ENCODE data around the gene TRIM47. TPM values are rescaled to one million over a fixed set of nuclear protein-coding genes. Genes with fewer than 3 reads are reported as not detected.
A peak's percentile ranks its signal among the peaks of the same experiment; 100 is the strongest.

The TRIM47 gene
- total and polyA plus RNA-seq, 2 of the 13 experiments (the other 11 are each of a cell fraction or from before 2014, with no cell fraction given) = 33.5 to 82.0 TPM

- TF ChIP-seq ZNF558 (CRISPR knock-in tag; IDR thresholded peaks at IDR 0.05; ENCODE audit: borderline replicate concordance) = peak; percentile 72; the same call in 1 of the 2 replicates
- no peak for TF ChIP-seq ONECUT2 (CRISPR knock-in tag; IDR thresholded peaks at IDR 0.05)
- peak; percentile 48; the same call in 1 of the 2 replicates for TF ChIP-seq ATF7-NPFF (CRISPR knock-in tag; IDR thresholded peaks at IDR 0.05; ENCODE audit: low read depth)
- peak; percentile 50; the same call in 1 of the 2 replicates for TF ChIP-seq KDM5B (CRISPR knock-in tag; IDR thresholded peaks at IDR 0.05; ENCODE audit: borderline replicate concordance)
- TF ChIP-seq, protein P1, sequence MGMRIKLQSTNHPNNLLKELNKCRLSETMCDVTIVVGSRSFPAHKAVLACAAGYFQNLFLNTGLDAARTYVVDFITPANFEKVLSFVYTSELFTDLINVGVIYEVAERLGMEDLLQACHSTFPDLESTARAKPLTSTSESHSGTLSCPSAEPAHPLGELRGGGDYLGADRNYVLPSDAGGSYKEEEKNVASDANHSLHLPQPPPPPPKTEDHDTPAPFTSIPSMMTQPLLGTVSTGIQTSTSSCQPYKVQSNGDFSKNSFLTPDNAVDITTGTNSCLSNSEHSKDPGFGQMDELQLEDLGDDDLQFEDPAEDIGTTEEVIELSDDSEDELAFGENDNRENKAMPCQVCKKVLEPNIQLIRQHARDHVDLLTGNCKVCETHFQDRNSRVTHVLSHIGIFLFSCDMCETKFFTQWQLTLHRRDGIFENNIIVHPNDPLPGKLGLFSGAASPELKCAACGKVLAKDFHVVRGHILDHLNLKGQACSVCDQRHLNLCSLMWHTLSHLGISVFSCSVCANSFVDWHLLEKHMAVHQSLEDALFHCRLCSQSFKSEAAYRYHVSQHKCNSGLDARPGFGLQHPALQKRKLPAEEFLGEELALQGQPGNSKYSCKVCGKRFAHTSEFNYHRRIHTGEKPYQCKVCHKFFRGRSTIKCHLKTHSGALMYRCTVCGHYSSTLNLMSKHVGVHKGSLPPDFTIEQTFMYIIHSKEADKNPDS (CRISPR knock-in tag; IDR thresholded peaks at IDR 0.05) = 0 out of 2 replicates have a peak, but pooled peaks have one; percentile 15
- peak; percentile 81; the same call in 1 of the 2 replicates for TF ChIP-seq ISX (CRISPR knock-in tag; conservative IDR thresholded peaks at IDR 0.05)
- TF ChIP-seq ZNF468 (CRISPR knock-in tag; IDR thresholded peaks at IDR 0.05) = no peak
- TF ChIP-seq LCORL (IDR thresholded peaks at IDR 0.05) = no peak
- peak; percentile 77; the same call in 1 of the 2 replicates for TF ChIP-seq LCORL (CRISPR knock-in tag; IDR thresholded peaks at IDR 0.05)
- TF ChIP-seq, protein P2, sequence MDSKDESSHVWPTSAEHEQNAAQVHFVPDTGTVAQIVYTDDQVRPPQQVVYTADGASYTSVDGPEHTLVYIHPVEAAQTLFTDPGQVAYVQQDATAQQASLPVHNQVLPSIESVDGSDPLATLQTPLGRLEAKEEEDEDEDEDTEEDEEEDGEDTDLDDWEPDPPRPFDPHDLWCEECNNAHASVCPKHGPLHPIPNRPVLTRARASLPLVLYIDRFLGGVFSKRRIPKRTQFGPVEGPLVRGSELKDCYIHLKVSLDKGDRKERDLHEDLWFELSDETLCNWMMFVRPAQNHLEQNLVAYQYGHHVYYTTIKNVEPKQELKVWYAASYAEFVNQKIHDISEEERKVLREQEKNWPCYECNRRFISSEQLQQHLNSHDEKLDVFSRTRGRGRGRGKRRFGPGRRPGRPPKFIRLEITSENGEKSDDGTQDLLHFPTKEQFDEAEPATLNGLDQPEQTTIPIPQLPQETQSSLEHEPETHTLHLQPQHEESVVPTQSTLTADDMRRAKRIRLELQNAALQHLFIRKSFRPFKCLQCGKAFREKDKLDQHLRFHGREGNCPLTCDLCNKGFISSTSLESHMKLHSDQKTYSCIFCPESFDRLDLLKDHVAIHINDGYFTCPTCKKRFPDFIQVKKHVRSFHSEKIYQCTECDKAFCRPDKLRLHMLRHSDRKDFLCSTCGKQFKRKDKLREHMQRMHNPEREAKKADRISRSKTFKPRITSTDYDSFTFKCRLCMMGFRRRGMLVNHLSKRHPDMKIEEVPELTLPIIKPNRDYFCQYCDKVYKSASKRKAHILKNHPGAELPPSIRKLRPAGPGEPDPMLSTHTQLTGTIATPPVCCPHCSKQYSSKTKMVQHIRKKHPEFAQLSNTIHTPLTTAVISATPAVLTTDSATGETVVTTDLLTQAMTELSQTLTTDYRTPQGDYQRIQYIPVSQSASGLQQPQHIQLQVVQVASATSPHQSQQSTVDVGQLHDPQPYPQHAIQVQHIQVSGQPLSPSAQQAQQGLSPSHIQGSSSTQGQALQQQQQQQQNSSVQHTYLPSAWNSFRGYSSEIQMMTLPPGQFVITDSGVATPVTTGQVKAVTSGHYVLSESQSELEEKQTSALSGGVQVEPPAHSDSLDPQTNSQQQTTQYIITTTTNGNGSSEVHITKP (CRISPR knock-in tag; IDR thresholded peaks at IDR 0.05; ENCODE audit: low read depth) = peak; percentile 86; the same call in 1 of the 2 replicates
- TF ChIP-seq FOXC1 (CRISPR knock-in tag; IDR thresholded peaks at IDR 0.05; ENCODE audit: borderline replicate concordance) = peak; percentile 52
- TF ChIP-seq CREM (IDR thresholded peaks at IDR 0.05) = no peak; the same call in 1 of the 2 replicates
- TF ChIP-seq CREM (CRISPR knock-in tag; IDR thresholded peaks at IDR 0.05) = 0 out of 2 replicates have a peak, but pooled peaks have one; percentile 23
- TF ChIP-seq HNRNPK (IDR thresholded peaks at IDR 0.05; ENCODE audit: low read depth, low read length, poor library complexity, severe bottlenecking) = no peak
- peak in 1 of 2 experiments; percentile 72; a peak in 3 of 4 replicates for TF ChIP-seq MAFK (conservative IDR thresholded peaks at IDR 0.05 in 1 of 2, IDR thresholded peaks at IDR 0.05 in 1 of 2; ENCODE audit: low read length in 2 of 2)
- peak; percentile 88 for TF ChIP-seq ZFP91 (CRISPR knock-in tag; IDR thresholded peaks at IDR 0.05; ENCODE audit: borderline replicate concordance)
- 0 out of 2 replicates have a peak, but pooled peaks have one; percentile 38 for TF ChIP-seq ZNF629 (CRISPR knock-in tag; conservative IDR thresholded peaks at IDR 0.05)
- TF ChIP-seq TEAD2 (CRISPR knock-in tag; IDR thresholded peaks at IDR 0.05) = 0 out of 2 replicates have a peak, but pooled peaks have one; percentile 38
- TF ChIP-seq SOX6 (IDR thresholded peaks at IDR 0.05) = no peak
- TF ChIP-seq SOX6 (CRISPR knock-in tag; IDR thresholded peaks at IDR 0.05) = peak; percentile 51; the same call in 1 of the 2 replicates
- TF ChIP-seq PLRG1 (conservative IDR thresholded peaks at IDR 0.05) = no peak
- TF ChIP-seq PHF8 (CRISPR knock-in tag; IDR thresholded peaks at IDR 0.05) = peak; percentile 88
- TF ChIP-seq ZSCAN20 (CRISPR knock-in tag; IDR thresholded peaks at IDR 0.05; ENCODE audit: borderline replicate concordance) = peak; percentile 96
Observed at GRCh38 chr17:75878174-75878998, at the start of gene TRIM47 (continued).

Measured in HepG2 (cell line).